HG02938 (cell line): Measurements from ENCODE around the gene ARVCF.

Source experiments
- ATAC-seq: cut with Tn5 transposase; IDR thresholded peaks from one replicate; pipeline ENCODE4 v1.9.1; 2021; ENCODE audit warnings: mild to moderate bottlenecking, moderate library complexity; ENCODE audit not compliant: unreplicated experiment

ARVCF gene

GRCh38 chr22:20017622-20017958 lies 967 bp upstream of the ARVCF start:
- no peak for ATAC-seq

- no peak for ATAC-seq
These were observed 471 bp downstream of the ARVCF start for GRCh38 chr22:20015971-20016733.

DNA sequence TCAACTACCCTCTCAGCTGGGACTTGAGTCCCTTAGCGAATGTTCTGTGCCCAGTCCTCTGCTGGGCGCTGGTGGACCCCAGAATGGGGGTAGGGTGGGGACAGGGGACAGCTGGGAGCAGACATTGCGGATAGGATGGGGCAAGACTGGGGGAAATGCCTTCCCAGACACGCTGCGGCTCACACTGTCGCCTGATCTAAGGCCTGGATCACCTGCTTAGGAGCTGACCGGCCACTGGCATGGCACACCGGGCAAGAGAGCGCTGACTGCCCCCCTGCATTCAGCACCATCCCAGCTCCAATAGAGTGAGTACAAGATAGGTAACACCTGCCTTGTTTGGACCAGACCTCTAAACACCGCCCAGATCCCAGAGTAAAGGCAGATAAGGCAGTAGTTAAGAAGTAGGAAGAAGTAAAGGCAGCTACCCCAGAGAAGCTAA lies 1.4 kb downstream of the ARVCF start:
- ATAC-seq: no peak

GRCh38 chr22:20014526-20015186 lies 2.0 kb downstream of the ARVCF start:
- ATAC-seq: no peak

GRCh38 chr22:20013382-20013871 lies 3.2 kb downstream of the ARVCF start:
- ATAC-seq: no peak

- ATAC-seq: no peak
These were observed 3.8 kb downstream of the ARVCF start for GRCh38 chr22:20012741-20013331.

GRCh38 chr22:20011993-20012740 lies 4.5 kb downstream of the ARVCF start:
- ATAC-seq: no peak

- no peak for ATAC-seq
These were observed 5.3 kb downstream of the ARVCF start for GRCh38 chr22:20011123-20011992.

DNA sequence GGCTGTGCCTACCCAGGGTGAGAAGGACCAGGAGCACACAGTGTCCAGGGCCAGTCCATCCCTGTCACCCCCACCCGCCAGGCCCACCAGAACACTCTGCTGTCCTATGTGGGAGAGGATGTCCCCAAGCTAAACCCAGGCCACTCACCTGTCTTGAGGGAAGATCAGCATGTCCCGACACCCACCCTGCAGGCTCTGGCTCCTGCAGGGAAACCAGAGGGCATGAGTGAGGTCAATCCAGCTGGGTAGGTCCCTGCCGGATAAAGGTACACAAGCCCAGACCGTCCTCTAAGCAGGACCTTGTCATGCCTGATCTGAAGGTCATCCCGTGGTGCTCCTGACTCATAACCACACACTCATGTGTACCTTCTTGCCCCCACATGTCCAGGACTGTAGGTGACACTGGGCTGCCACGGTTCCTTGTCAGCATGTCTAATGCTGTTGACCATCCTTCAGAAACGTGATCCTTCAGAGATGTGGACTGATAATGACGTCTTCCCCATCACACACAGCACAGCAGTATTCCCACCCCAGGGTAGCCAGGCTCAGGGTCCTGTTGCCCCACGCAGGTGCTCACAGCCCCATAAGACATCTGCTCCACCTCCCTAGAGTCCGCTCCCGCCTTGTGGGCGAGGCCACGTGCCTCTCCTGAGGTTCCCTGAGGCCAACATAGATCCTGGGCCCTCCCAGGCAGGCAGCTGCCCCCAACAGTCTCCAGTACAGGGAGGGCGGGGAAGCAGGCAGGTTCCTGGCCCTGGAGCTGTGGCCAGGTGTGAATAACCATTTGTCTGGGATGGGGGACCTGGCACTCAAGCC lies 6.1 kb downstream of the ARVCF start:
- no peak for ATAC-seq

GRCh38 chr22:20009582-20010306 lies 6.9 kb downstream of the ARVCF start:
- ATAC-seq: no peak

- ATAC-seq: no peak
These were observed 7.6 kb downstream of the ARVCF start for GRCh38 chr22:20009018-20009491.

- ATAC-seq: no peak
These were observed 8.2 kb downstream of the ARVCF start for GRCh38 chr22:20008221-20008995.

- ATAC-seq: no peak
These were observed 12.2 kb downstream of the ARVCF start for GRCh38 chr22:20004464-20004863.

DNA sequence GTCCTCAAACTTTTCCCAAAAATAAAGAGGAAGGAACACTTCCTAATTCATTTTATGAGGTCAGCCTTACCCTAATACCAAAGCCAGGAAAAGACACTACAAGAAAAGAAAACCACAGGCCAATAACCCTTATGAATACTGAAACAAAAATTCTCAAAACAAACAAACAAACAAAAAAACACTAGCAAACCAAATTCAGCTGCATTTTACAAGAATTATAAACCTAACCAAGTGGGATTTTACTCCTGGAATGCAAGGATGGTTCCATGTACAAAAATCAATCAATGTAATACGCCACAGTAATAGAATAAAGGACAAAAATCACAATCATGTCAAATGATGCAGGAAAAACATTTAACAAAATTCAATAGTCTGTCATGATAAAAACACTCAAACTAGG lies 13.3 kb downstream of the ARVCF start:
- ATAC-seq: no peak

GRCh38 chr22:20002636-20003035 lies 14.0 kb downstream of the ARVCF start:
- ATAC-seq: no peak

GRCh38 chr22:20002128-20002527 lies 14.5 kb downstream of the ARVCF start:
- no peak for ATAC-seq

DNA sequence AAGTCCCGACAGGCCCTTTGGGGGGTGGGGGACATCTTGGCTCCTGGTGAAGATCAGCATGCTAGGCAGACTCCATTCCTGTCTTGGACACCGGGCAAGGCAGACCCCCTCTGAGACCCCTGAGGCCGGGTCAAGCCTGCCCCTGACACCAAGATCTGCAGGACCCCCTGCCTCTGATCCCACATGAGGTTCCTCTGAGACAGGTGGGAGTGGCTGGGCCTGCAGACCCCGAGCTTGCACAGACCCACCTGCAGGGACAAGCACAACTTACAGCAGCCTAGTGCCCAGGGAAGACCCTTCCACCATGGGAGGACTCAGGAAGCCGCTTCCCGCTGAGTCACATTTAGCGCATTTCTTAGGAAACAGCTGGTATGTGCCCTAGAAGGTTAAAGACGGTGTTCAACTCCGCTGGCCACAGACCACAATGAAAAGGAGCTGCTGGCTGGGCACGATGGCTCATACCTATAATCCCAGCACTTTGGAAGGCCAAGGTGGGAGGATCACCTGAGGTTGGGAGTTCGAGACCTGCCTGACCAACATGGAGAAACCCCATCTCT lies 15.5 kb downstream of the ARVCF start:
- ATAC-seq: no peak
